ENCODE data around the gene HLA-DOB.
A peak's percentile ranks its signal among the peaks of the same experiment; 100 is the strongest.

The HLA-DOB gene

DNA sequence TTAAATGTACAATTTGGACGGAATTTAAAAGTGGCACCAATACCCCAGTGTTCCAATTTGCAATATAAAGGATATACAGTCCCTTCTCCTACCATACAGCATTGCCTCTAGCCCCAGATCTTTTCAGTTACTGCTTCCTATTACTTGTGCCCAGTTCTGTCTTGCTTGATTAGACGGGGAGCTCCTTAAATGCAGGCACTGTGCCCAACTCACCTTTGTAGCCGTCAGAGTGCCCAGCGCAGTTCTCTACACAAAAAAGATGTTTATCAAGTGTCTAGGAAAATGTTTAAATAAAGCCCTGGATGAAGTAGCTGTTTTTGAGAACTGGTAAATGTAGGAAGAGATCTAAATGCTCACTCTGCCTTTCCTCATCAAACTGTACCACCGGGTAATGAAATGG lies 14.1 kb upstream of the HLA-DOB start:
- no peak overlapping the region for H3K4me3 ChIP-seq (ENCODE audit: control insufficient read depth, low read depth, low read length)
- DNase-seq (ENCODE audit: low read depth) = no peak
- TF ChIP-seq, protein P1, sequence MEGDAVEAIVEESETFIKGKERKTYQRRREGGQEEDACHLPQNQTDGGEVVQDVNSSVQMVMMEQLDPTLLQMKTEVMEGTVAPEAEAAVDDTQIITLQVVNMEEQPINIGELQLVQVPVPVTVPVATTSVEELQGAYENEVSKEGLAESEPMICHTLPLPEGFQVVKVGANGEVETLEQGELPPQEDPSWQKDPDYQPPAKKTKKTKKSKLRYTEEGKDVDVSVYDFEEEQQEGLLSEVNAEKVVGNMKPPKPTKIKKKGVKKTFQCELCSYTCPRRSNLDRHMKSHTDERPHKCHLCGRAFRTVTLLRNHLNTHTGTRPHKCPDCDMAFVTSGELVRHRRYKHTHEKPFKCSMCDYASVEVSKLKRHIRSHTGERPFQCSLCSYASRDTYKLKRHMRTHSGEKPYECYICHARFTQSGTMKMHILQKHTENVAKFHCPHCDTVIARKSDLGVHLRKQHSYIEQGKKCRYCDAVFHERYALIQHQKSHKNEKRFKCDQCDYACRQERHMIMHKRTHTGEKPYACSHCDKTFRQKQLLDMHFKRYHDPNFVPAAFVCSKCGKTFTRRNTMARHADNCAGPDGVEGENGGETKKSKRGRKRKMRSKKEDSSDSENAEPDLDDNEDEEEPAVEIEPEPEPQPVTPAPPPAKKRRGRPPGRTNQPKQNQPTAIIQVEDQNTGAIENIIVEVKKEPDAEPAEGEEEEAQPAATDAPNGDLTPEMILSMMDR (conservative IDR thresholded peaks at IDR 0.05; ENCODE audit: control insufficient read depth, insufficient read depth, low read depth, low read length) = no peak

DNA sequence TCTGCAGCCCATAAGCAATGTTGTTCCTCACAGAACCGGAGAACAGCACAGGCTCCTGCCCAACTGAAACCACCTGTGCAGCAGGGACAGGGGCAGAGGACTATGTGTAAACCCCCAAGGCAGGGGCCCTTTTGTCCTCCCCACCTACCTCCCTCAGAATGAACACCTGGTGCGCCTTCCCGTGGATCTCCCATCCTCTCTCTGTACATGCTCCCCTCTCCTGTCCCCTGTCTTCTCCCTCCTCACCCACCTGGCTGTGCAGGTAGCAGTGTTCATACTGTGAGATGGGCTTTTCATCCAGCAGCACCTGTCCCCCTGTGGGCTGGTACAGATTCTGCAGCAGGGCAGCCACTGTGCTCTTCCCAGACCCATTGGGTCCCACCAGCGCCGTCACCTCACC lies 13.2 kb upstream of the HLA-DOB start:
- no peak for DNase-seq (ENCODE audit: low read depth)
- TF ChIP-seq, protein P1 (conservative IDR thresholded peaks at IDR 0.05; ENCODE audit: control insufficient read depth, insufficient read depth, low read depth, low read length) = no peak
- no peak overlapping the region for H3K4me3 ChIP-seq (ENCODE audit: control insufficient read depth, low read depth, low read length)

DNA sequence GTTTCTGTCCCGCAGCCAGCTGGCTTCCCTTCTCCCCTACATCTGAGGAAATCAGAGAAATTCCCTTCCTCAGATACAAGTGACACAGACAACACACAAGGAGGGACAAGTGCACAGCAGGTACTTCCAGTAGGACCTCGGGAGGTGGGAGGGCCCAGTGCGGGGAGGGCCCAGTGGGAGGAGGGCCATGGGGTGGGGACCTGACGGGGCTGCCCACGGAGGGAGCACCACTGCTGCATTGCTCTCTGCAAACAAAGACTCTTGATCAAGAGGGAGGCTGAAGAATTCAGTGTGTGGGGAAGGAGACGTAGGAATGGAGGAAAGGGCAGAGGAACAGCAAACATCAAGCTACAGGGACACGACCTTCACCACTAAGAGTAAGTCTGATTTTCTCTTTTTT lies 12.7 kb upstream of the HLA-DOB start:
- no peak for DNase-seq (ENCODE audit: low read depth)
- TF ChIP-seq, protein P1 (conservative IDR thresholded peaks at IDR 0.05; ENCODE audit: control insufficient read depth, insufficient read depth, low read depth, low read length) = no peak

DNA sequence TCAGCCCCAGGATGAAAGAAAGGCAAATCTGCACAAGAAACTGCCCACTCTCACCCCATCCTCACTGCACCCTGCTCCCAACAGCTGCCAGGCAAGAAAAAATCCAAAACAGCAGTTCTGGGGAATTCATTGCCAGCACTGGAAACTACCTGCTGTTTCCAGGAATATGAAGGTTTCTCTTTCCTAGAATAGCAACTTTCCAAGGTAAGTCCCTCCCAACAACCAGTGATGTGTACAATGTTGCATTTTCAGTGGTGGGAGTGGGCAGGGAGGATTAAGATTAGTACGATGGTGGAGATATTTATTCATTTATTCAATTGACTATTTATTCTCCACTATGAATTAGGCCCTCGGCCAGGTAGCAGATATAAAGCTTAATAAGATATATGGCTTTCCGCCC lies 10.2 kb upstream of the HLA-DOB start:
- TF ChIP-seq, protein P1 (conservative IDR thresholded peaks at IDR 0.05; ENCODE audit: control insufficient read depth, insufficient read depth, low read depth, low read length) = no peak
- H3K4me3 ChIP-seq (ENCODE audit: control insufficient read depth, low read depth, low read length) = no peak overlapping the region
- DNase-seq (ENCODE audit: low read depth) = no peak

More for the DNA sequence above, 12.7 kb upstream of the HLA-DOB start:
- H3K4me3 ChIP-seq (ENCODE audit: control insufficient read depth, low read depth, low read length) = no peak overlapping the region

GRCh38 chr6:32825966-32826365 lies 9.2 kb upstream of the HLA-DOB start:
- TF ChIP-seq, protein P1 (conservative IDR thresholded peaks at IDR 0.05; ENCODE audit: control insufficient read depth, insufficient read depth, low read depth, low read length) = peak; percentile 33
- peak; percentile 68 for DNase-seq (ENCODE audit: low read depth)
- H3K4me3 ChIP-seq (ENCODE audit: control insufficient read depth, low read depth, low read length) = no peak overlapping the region

DNA sequence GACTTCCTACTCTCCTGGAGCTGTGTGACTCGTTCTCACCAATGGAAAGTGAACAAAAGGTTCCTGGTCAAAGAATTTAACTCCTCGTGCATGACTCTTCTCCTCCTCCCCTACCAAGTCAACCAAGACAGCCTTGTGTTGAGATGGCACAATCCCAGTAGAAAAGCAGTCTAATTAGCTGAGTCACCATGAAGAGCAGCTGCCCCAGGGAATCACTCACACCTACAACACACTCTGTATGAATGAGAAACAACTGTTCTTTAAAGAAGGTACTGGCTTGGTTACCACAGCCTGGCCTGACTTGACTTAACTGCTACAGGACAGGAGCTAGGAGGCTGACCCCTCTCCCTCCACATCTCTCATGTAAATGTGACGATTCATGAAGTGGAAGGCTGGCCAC lies 2.9 kb upstream of the HLA-DOB start:
- TF ChIP-seq, protein P1 (conservative IDR thresholded peaks at IDR 0.05; ENCODE audit: control insufficient read depth, insufficient read depth, low read depth, low read length) = no peak
- peak; percentile 94 for DNase-seq (ENCODE audit: low read depth)
- H3K4me3 ChIP-seq (ENCODE audit: control insufficient read depth, low read depth, low read length) = no peak overlapping the region

DNA sequence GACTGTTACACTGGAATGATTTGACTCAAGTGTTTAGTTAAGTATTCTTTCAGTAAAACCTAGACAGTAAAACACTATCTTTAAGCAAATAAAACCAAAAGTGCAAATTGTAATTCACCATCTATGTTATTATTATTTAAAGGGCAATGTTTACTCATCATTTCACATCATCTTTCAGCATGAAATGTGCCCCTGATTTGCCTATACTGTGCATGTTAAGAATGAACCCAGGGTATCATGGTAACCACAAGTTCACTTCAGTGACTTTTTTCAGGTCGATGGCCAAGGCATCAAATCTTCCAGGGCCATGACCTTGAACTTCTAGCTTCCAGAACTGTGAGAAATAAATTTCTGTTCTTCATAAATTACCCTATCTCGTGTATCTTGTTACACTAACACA lies 2.1 kb upstream of the HLA-DOB start:
- no peak for DNase-seq (ENCODE audit: low read depth)
- no peak overlapping the region for H3K4me3 ChIP-seq (ENCODE audit: control insufficient read depth, low read depth, low read length)
- TF ChIP-seq, protein P1 (conservative IDR thresholded peaks at IDR 0.05; ENCODE audit: control insufficient read depth, insufficient read depth, low read depth, low read length) = no peak

All from fibroblast of mammary gland (primary cell).